Raji (cell line): ENCODE results near the gene DLG2.

ENCODE experiments used
- POLR2A ChIP-seq: IDR thresholded peaks from 2 replicates; pipeline ENCODE4 v1.6.1; 2011; ENCODE audit warnings: low read depth, low read length, control low read depth; ENCODE audit not compliant: insufficient read depth

Gene DLG2

GRCh38 chr11:84465040-84465439 lies 1162.1 kb downstream of the DLG2 start:
- TF ChIP-seq POLR2A = no peak

DNA sequence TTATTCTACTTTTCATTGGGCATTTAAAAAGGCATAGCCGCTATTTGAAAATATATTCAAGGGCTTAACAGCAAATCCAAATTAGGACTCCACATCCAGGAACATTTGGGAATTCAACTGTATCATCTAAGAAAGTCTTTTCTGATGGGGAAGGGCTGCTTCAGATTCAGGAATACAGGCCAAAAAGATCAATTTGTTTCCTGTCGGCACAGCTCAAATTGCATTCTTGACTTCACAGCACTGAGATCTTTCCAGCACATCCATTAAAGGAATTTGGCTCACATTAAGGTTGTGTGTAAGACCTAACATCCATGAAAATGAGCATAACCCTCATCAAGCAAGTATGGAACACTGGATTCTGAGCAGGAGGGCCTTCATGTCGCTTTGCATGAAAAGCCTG lies 1171.5 kb downstream of the DLG2 start:
- TF ChIP-seq POLR2A = no peak

DNA sequence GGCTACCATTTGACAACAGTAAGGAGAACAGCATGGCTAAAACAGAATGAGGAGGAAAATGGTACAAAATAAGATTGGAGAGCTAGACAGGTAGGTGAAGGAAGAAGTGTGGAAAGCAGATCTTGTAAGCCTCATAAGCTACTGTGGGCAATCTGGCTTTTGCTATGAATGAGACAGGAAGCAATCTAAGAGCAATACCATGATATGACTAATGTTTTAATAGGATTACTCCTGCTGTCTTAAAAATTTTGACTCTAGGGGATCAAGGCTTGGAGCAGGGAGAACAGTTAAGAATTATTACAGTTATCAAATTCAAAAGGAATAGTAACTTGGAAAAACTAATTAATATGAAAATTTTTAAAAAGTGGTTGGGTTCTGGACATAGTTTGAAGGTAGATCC lies 1174.9 kb downstream of the DLG2 start:
- no peak for TF ChIP-seq POLR2A

GRCh38 chr11:84438565-84438964 lies 1188.6 kb downstream of the DLG2 start:
- no peak for TF ChIP-seq POLR2A

DNA sequence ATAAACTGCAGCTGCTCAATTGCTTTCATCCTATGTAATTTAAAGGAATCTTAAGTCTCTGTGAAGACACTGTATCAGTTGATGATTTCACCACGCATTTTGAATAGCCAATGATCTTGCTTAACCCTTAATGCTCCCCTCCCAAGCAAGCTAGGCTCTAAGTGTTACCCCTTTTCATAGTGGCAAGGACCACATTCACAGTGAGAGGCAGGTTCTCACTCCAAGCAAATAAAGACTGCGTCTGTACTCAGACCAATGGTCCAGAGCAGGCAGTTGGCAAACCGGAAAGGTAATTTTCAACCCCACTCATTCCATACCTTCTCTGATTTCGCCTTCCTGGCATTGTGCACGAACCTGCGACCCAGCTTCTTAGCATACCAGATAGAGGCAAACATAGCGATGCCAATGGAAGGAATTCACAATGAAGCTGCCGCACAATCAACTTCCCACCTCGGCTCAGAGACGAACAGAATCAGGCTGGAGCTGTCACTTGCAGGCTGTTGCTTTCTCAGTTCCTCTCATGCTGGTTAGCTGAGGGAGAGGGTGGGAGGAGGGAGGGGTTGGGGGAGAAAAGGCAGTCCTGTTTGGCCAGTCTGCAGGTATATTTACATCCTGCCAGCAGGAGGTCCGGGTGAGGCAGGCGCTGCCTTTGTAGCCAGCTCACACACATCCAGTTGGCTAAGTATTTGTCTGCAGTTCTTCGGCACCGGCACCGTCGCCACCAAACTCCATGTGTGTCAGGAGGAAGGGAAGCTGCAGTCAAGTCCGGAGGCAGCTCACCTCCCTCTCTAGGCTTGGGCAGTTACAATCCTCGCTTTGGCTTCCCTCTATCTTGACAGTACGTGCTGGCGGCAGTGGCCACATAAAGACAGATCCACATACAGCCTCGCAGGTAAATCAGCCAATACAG lies 1189.8 kb downstream of the DLG2 start:
- TF ChIP-seq POLR2A = no peak

GRCh38 chr11:84430661-84431060 lies 1196.5 kb downstream of the DLG2 start:
- TF ChIP-seq POLR2A = no peak

DNA sequence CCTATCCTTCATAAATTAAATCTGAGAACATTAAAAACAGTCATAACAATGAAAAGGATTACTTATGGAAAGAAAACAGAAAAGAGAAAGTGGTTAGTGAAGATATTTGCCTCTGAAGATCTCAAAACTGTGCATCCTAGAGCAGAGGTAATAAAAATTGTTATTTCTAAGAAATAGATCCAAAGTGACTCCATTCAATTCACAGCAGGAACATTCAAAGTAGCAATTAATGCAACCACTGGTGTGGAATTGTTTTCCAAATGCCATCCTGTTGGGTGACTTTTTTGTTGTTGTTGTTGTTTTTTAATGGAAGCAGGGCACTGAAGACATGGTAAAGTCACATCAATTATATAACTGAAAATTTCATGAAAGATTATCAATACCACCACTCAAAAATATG lies 1201.5 kb downstream of the DLG2 start:
- TF ChIP-seq POLR2A = no peak

GRCh38 chr11:84420271-84420670 lies 1206.9 kb downstream of the DLG2 start:
- TF ChIP-seq POLR2A = no peak

- no peak for TF ChIP-seq POLR2A
Measured at GRCh38 chr11:84419616-84420015, 1207.5 kb downstream of the DLG2 start.

DNA sequence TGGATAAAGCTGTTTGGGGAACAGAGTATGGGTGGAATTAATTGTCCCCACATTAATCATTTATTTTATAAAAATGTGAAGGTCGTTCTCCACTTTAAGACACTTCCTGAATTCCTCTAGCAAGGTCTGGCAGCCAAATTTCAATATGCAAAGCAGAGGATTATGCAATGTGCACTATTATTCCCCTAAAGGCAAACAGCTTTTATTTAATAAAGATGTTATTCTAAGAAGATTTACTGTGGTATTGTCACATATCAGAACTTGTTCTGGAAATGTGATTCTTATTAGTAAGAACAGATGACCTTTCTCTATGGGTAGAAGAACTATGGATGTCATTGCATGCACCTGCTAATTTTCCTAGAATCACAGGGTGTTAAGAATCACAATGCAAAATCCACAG lies 1212.2 kb downstream of the DLG2 start:
- no peak for TF ChIP-seq POLR2A

- no peak for TF ChIP-seq POLR2A
Measured at GRCh38 chr11:84413549-84413948, 1213.6 kb downstream of the DLG2 start.

DNA sequence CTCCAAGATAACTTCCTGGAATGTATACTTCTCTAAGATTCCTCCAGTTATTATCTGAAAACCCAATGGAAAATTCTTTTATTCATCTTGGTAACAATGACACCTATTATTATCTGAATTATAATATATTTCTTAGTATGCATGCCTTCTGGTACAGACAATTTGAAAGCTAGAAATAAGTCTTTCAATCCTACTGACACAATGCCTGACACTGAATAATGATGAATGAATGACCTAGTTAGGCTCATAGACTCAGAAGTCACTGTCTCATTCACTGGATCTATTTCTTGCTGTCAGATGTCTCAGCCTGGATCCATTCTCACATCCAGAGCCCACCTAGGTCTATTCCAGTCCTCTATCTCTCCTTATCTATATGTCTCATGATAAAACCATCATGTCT lies 1214.3 kb downstream of the DLG2 start:
- no peak for TF ChIP-seq POLR2A

DNA sequence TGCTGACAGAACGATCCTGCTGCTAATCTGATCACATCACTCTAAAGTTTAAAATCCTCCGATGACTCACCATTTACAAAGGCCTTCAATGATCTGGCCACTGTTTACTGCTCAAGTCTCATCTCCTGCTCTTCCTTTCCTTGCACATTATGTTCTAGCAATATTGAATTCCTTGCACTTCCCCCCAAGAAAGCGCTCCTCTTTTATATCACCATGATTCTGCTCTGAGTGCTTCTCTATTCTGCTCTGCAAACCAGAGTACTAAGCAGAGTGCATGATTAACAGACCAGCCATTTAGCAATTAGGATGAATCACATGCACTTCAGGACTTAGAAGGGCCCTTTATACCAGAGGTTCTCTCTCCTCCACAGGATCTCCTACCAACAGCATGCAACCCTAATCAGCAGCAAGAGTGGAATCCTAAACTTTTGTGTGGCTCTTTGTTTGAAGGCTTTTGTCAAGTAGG lies 1218.2 kb downstream of the DLG2 start:
- no peak for TF ChIP-seq POLR2A

- TF ChIP-seq POLR2A = no peak
Measured at GRCh38 chr11:84407091-84407490, 1220.1 kb downstream of the DLG2 start.

GRCh38 chr11:84398017-84398626 lies 1229.0 kb downstream of the DLG2 start:
- no peak for TF ChIP-seq POLR2A

GRCh38 chr11:84396521-84396920 lies 1230.6 kb downstream of the DLG2 start:
- no peak for TF ChIP-seq POLR2A
